Measurements from ENCODE around the gene MMP28. TPM values are rescaled to one million over a fixed set of nuclear protein-coding genes. Genes with fewer than 3 reads are reported as not detected.

Gene MMP28
- total RNA-seq, 4 donors from 2014 or later, result 75.5 to 150 (median 116) TPM

DNA sequence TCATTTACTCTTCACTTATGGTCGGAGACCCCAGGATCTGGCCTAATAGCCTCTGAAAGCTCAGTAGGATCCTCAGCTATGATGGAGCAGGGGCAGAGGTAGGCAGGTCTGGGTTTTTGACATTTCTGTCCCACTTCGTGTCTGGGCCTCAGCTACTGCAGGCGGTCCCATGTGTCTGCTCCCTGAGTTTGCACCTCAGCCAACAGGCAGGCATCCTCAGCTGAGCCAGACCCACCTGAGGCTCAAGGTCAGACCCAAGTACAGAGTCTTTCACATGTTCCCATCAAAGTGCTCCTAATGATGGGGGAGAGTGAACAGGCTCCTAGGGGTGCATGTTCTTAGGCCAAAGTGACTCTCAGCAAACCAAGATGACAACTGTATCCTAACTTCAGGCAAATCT, 66.9 kb downstream of the MMP28 start:
- 50% methylated on average over 1 of the region's 3 CpGs for WGBS
- no peak overlapping the region for H3K4me3 ChIP-seq
- H3K27me3 ChIP-seq, result no peaks in the 10 kb centered on the region
- peaks cover 28 to 85% (median 74%) of the 10 kb centered on the region in 4 donors for H3K4me1 ChIP-seq
- no peak for TF ChIP-seq EP300 (IDR thresholded peaks at IDR 0.05)
- intact Hi-C loops (cut with DNase I), result no loop called here
- no peak for DNase-seq (ENCODE audit: extremely low spot score)
- peaks cover 19 to 49% (median 28%) of the 10 kb centered on the region in 4 donors for H3K36me3 ChIP-seq
- no peaks in the 10 kb centered on the region for H3K9me3 ChIP-seq
- H3K27ac ChIP-seq (replicated peaks in 1 of 4), result peak overlapping the region in 3 of 4 donors; percentile 22 to 75 (median 66)

DNA sequence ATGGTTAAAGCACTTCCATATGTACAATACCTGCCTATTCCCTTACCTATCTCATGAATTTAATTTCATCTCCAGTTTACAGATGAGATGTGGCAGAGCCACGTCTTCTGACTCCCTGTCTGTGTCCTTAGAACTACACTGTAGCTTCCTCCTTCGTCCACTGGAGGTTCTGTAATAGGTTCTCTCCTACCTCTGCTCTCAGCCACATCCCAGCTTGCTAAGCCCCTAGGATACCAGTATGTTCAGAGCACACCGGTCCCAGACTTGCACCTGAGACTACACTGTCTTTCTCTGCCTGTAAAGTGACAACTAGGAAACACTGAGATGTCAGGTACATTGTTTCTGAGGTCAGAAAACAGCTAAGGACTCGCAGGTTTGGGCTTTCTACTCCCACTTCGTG, 67.8 kb downstream of the MMP28 start:
- H3K4me3 ChIP-seq, result no peak overlapping the region
- no peaks in the 10 kb centered on the region for H3K27me3 ChIP-seq
- TF ChIP-seq POLR2A (IDR thresholded peaks at IDR 0.05; ENCODE audit: low read depth) (no peak), POLR2AphosphoS5 (IDR thresholded peaks at IDR 0.05) (no peak), EP300 (IDR thresholded peaks at IDR 0.05) (no peak)
- TF ChIP-seq, protein P1, sequence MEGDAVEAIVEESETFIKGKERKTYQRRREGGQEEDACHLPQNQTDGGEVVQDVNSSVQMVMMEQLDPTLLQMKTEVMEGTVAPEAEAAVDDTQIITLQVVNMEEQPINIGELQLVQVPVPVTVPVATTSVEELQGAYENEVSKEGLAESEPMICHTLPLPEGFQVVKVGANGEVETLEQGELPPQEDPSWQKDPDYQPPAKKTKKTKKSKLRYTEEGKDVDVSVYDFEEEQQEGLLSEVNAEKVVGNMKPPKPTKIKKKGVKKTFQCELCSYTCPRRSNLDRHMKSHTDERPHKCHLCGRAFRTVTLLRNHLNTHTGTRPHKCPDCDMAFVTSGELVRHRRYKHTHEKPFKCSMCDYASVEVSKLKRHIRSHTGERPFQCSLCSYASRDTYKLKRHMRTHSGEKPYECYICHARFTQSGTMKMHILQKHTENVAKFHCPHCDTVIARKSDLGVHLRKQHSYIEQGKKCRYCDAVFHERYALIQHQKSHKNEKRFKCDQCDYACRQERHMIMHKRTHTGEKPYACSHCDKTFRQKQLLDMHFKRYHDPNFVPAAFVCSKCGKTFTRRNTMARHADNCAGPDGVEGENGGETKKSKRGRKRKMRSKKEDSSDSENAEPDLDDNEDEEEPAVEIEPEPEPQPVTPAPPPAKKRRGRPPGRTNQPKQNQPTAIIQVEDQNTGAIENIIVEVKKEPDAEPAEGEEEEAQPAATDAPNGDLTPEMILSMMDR (IDR thresholded peaks at IDR 0.05), result no peak
- peaks cover 28 to 77% (median 72%) of the 10 kb centered on the region in 4 donors for H3K4me1 ChIP-seq
- WGBS, result 75% methylated on average over 5 of the region's 5 CpGs
- H3K36me3 ChIP-seq, result peaks cover 19 to 58% (median 36%) of the 10 kb centered on the region in 4 donors
- H3K27ac ChIP-seq (replicated peaks in 1 of 4), result peak overlapping the region; percentile 66 to 75 (median 66)
- intact Hi-C loops (cut with DNase I), result no loop called here
- no peaks in the 10 kb centered on the region for H3K9me3 ChIP-seq
- no peak for DNase-seq (ENCODE audit: extremely low spot score)

DNA sequence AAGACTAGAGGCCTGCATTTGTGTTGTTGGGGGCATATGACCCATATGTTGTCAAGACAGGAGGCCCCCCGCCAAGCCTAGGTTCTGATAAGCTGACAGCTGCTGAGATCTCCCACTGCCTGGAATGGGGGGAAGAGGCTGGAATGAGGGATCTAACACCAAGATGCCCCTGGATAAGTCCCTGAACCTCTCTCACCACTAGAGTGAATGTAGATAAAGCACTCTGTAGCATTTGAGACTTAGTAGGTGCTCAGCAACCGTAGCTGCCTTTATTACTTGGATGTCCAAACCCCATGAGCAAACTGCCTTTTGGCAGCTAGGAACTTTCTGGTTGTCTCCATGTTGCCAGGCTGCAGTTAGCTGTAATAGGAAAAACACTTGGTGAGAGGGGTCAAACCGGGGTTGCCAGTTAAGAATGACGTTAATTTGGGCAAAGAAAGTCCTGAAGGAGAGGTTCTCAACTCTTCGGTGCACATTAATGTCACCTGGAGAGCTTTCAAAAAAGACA, 68.4 kb downstream of the MMP28 start:
- 63% methylated on average over 5 of the region's 5 CpGs for WGBS
- peak overlapping the region; percentile 66 to 75 (median 66) for H3K27ac ChIP-seq (replicated peaks in 1 of 4)

DNA sequence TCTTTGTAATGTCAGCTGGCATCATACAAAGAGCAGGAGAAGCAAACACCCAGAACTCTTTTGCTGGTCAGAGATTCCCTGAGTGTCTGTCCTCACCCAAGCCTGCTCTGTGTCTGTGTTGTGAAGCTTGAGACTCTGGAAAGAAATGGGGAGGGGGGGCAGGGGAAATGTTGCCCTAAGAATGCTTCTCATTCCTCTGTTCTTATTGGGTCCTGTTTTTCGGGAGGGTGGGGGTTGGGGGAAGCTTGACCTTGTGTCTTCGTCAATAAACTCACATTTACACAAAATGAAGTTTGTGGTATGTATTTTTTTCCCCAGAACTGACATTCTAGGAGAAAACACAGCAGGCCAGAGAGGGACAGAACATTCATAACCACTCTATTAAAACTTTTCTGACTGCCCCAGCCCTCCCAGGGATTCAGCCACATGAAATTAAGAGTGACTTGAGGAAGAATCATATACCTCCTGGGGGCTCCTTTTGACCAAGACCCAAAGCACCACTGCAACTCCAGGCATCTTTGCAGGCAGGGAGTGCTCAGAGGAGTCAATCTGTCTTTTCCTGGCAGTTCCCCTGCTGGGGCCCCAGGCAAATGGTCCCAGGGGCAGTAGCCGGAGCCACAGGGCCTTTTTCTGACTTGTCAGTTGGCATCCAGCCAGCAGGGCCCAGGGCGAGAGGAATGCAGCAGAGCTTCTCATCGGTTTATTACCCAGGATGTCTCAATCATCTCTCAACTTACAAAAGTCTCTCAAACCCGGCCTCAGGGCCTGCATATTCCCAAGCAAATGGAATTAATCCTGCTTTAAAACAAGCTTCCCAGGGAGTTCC, 69.1 kb downstream of the MMP28 start:
- TF ChIP-seq POLR2AphosphoS5 (IDR thresholded peaks at IDR 0.05), result no peak
- TF ChIP-seq, protein P1 (IDR thresholded peaks at IDR 0.05), result no peak
- TF ChIP-seq EP300 (IDR thresholded peaks at IDR 0.05), result no peak
- no peak for TF ChIP-seq POLR2A (IDR thresholded peaks at IDR 0.05; ENCODE audit: low read depth)
- peaks cover 19 to 71% (median 36%) of the 10 kb centered on the region in 4 donors for H3K36me3 ChIP-seq
- intact Hi-C loops (cut with DNase I), result no loop called here

More for the DNA sequence above, 68.4 kb downstream of the MMP28 start:
- intact Hi-C loops (cut with DNase I), result no loop called here
- Histone ChIP-seq H3K4me1 (peaks cover 28 to 70% (median 66%) of the 10 kb centered on the region in 4 donors), H3K27me3 (no peaks in the 10 kb centered on the region), H3K4me3 (no peak overlapping the region), H3K9me3 (no peaks in the 10 kb centered on the region), H3K36me3 (peaks cover 19 to 64% (median 36%) of the 10 kb centered on the region in 4 donors)
- DNase-seq (ENCODE audit: extremely low spot score), result no peak
- peak in 1 of 2 donors; percentile 4 for TF ChIP-seq POLR2AphosphoS5 (IDR thresholded peaks at IDR 0.05)
- TF ChIP-seq POLR2A (IDR thresholded peaks at IDR 0.05; ENCODE audit: low read depth), result no peak
- no peak for TF ChIP-seq EP300 (IDR thresholded peaks at IDR 0.05)
- TF ChIP-seq, protein P1 (IDR thresholded peaks at IDR 0.05), result no peak

DNA sequence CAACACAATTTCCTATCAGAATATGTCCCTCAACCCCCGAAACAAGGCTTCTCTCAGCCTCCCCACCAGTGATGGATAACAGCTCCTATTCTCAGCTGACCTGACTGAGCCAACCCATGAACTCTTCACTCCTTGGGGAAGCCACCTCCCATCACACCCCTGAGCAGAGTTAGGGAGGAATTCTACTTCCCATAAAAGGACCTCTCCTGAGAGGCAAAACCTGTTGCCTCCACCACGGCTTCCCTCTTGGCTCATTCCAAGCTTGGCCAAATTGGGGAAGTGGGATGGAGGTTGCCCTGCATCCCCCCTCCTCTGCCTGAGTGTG, 69.7 kb downstream of the MMP28 start:
- DNase-seq (ENCODE audit: extremely low spot score), result no peak
- Histone ChIP-seq H3K4me1 (peaks cover 21 to 69% (median 53%) of the 10 kb centered on the region in 4 donors), H3K9me3 (no peaks in the 10 kb centered on the region), H3K27ac (replicated peaks in 1 of 4) (peak overlapping the region; percentile 66 to 75 (median 66)), H3K27me3 (no peaks in the 10 kb centered on the region), H3K36me3 (peaks cover 19 to 76% (median 39%) of the 10 kb centered on the region in 4 donors), H3K4me3 (no peak overlapping the region)
- 69% methylated on average over 2 of the region's 2 CpGs for WGBS
- intact Hi-C loops (cut with DNase I), result no loop called here
- TF ChIP-seq, protein P1 (IDR thresholded peaks at IDR 0.05), result no peak
- TF ChIP-seq EP300 (IDR thresholded peaks at IDR 0.05) (no peak), POLR2AphosphoS5 (IDR thresholded peaks at IDR 0.05) (peak in 1 of 2 donors; percentile 9), POLR2A (IDR thresholded peaks at IDR 0.05; ENCODE audit: low read depth) (no peak)

More for the DNA sequence above, 69.1 kb downstream of the MMP28 start:
- Histone ChIP-seq H3K4me1 (peaks cover 27 to 72% (median 59%) of the 10 kb centered on the region in 4 donors), H3K9me3 (no peaks in the 10 kb centered on the region), H3K4me3 (no peak overlapping the region), H3K27me3 (no peaks in the 10 kb centered on the region), H3K27ac (replicated peaks in 1 of 4) (peak overlapping the region; percentile 66 to 75 (median 66))
- WGBS, result 42% methylated on average over 6 of the region's 6 CpGs
- peak; percentile 90 for DNase-seq (ENCODE audit: extremely low spot score)
